Measurements from ENCODE around the gene SIDT1.

- TF ChIP-seq CTCF (IDR thresholded peaks at IDR 0.05) (no peak), POLR2A (IDR thresholded peaks at IDR 0.05) (no peak)
These were observed 131.4 kb downstream of the SIDT1 start for GRCh38 chr3:113663761-113664160.

Data from heart left ventricle (tissue), 13 donors.